Central memory CD4-positive, alpha-beta T cell (primary cell): ENCODE measurements around the gene PTPRD.

Experiments used
- DNase-seq: peaks from one replicate; pipeline ENCODE4 v3.0.0; 2022

The PTPRD gene

DNA sequence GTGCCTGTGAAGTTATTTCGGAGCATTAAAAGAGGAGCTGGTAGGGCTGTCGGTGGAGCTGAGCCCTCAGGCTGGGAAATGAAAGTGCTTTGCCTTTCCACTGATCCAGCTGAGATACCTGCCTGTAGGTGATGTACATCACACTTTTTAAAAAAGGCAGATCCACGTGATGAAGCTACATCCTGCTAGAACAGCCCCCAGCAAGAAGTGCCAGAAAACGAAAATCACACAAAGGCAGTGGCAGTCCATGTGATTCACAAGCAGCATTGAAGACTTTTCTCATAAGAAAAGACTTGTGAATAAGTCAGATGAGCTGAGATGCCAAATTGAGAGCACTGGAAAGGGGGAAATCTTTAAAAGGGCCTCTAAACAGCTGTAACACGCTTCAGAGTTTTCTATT is 765.1 kb downstream of the PTPRD start:
- no peak for DNase-seq

DNA sequence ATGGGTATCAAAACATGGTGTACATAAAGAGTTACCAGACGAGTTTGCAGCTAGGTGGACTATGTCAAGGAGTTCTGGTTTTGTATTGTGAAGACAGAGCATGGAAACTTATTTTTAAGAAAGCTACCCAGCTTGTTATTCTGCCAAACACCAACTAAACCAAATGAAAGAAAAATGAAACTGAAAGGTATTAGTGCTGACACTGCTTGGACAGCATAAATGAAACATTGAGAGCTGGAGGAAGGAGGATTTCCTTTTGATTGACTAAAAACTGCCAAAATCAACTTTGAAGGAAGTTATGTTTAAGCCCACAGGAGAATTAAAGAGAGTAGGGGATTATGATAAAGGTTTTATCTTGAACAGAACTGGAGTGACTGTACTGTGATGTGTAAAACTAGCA is 766.2 kb downstream of the PTPRD start:
- no peak for DNase-seq

DNA sequence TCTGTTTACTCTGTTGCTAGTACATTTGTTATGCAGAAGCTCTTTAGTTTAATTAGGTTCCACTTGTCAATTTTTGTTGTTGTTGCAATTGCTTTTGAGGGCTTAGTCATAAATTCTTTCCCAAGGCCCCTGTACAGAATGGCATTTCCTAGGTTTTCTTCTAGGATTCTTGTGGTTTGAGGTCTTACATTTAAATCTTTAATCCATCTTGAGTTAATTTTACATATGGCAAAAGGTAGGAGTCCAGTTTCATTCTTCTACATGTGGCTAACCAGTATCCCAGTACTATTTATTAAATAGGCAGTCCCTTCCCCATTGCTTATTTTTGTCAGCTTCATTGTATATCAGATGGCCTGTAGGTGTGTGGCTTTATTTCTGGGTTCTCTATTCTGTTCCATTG is 792.4 kb downstream of the PTPRD start:
- no peak for DNase-seq

DNA sequence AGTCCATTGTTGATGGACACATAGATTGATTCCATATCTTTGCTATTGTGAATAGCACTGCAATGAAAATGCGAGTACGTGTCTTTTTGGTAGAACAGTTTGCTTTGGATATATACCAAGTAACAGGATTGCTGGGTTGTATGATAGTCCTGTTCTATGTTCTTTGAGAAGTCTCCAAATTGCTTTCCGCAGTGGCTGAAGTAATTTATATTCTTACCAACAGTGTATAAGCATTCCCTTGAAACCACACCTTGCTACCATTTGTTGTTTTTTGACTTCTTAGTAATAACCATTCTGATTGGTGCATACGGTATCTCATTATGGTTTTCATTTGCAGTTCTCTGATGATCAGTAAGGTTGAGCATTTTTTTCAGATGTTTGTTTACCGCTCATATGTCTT is 792.9 kb downstream of the PTPRD start:
- no peak for DNase-seq

DNA sequence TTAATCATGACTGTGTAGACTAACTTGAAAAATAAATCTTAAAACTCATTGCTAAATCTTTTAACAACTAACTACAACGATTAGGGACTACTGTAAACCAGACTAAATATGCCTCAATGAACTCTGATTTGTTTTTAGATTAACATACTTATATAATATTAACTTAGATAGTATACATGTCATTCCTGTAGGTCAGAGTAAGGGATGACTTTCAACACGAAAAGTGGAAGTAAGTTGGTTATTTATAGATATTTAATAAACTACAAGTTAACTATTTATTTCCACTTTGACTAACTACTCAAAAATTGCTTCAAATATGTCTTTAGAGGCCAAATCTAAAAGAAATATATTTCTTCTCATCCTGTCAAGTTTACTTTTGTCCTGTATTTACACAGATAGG is 795.6 kb downstream of the PTPRD start:
- no peak for DNase-seq

DNA sequence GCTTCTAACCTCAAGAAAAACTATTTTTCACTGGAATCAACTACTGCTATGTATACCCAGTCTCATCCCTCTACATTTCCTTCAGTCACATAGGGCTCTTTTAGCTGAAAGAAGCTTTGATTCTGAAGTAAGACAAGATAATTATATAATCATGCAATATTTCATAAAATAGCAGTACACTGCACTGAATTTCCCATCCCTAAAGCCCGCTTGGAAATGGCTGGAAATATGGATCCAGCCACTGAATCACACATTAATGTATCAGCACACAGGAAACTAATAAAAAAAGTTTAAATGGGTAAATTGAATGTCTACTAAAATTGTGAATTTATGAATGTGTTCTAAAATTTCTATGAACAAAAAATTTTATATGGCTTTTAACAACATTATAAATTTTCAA is 808.7 kb downstream of the PTPRD start:
- no peak for DNase-seq

DNA sequence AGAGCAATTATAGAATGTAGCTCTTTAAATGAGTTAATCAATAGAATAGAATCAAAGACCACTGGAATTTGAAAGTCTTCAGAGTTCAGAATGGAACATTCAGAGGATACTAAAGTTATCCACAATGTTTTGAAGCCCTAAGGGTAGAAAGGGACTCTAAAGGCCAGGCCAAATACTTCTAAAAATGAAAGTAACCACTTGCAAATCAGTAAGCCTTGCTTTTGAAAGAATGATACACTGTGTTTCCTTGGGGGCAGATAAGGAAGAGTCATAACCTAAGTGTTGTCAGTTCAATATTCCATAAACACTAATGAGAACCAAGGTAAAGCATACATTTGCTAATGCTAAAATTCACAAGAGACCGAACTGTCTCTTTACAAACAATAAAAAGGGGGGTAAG is 813.5 kb downstream of the PTPRD start:
- DNase-seq = no peak

DNA sequence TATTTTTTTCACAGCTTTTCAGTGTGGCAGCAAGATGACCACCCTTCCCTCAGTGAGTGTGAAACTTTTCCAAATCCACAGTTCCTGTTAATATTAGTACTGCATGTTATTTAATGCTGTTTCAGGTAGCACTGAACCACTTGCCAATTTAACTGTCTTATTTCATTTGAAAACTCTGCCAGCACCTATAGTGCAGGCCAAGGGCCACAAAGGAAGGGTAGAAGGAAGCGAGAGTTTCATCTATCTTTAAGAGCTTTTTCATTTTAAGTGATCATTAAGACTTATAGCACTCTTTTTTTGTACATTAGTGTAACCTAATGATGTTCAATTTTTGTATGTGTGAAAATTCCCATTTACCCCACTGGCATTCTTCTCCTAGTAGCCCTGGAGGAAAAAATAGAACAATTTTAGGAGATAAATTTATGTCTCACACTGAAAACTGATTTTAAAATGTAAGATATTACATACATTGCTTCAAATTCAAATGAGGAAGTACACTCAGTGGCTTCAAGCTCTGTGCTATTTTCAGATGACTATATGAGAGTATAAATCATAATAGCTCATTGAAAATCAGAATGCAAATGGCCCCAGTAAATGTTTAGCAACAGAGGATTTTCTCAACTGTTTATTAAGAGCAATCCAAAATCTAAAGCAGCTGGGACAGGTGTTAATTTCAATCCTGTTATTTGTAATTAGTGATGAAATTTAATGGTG is 820.5 kb downstream of the PTPRD start:
- DNase-seq = no peak

DNA sequence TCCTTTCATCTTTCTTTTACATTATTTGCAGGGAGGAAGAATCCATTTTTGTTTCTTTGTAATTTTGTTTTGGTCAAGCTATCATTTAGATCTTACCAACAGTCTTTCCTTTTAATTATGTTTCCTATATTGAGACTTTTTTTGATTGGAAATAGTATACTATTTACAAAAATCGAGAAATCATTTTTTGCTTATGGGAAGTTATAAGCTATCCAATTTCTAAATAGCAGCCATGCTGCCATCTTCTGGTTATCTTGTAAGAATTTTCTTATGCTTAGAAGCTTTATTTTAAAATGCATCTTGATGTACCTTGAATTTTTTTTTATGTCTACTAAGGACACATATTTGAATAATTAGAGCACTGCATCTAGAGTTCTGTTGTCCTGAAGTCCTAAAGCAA is 821.2 kb downstream of the PTPRD start:
- no peak for DNase-seq

DNA sequence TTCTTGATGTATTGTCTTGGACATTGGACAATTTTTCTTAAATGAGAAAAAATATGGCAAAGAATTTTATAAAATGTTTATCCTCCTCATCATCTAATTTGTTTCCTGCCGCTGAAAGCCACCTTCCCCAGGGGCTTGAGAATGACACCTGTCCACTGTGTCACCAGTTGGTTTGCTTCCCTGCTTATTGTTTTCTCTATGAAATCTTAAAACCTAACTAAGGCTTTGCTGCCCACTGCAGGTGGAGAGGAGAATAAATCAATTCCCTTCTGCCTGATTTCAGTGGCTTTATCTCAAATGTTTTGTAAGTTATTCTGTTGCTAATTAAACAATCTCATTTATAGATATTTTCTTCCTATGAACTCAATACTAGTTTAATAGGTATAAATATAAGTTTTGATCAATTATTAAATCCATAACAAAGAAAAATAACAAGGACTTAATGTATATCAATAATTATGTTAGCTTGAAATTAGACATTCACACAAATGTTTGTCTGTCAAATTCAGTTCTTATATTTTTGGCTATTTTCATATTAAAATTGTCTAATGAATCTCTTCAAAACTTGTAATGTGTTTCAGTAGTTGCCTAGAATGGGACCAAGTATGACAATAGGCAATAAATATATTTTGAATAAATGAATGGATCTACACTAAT is 822.5 kb downstream of the PTPRD start:
- DNase-seq = no peak

DNA sequence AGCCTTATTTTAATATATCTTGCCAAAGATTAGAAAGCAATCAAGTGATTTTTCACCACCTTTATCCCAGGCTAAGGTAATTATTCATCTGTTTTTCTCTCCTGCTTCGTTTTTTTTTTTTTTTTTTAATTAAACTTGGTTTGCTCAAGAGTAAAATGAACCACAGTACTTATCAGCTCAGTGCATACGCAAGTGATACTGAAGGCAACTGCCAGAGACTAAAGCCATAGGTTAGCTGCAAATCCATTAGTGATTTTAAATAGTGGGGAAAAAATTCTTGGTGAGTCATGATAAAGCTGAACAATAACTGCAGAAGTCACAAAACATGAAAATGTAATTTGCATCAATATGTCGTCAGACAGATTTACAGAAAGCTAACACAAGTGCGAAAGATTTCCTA is 829.1 kb downstream of the PTPRD start:
- no peak for DNase-seq

DNA sequence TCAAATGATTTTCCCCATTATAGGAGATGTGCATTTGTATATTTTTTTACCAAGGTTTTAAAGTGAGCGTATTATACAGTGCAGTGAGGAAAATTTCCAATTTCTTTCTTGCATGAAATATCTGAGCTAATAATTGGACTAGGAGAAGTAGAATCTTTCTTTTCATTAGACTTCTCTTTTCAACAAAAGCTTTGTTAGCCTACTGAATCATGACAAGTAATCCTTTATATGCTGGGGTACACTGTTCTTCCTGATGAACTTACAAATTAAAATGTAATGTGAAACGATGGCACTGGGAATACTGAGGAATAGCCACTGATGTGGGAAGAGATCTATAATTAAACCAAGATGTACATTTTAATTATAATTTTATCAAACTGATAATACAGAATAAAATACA is 829.6 kb downstream of the PTPRD start:
- DNase-seq = no peak

DNA sequence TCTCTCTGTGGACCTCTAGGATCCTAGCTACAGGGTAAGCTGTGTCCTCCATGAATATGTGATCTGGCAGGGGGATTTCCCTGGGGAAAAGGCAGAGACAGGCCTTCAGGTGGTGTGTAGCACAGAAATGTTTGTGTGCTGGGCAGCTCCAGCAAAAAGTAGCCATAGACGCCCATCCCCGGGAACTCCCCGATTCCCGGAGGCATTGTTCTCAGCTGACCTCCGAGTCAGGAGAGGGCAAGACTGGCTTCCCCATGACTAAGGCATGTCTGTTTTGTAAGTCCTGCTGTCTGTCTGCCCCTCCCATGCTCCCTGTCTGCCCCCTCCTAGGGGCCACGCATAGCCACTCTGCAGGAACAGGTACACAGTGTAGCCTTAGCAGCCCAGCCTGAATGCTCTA is 834.5 kb downstream of the PTPRD start:
- no peak for DNase-seq

DNA sequence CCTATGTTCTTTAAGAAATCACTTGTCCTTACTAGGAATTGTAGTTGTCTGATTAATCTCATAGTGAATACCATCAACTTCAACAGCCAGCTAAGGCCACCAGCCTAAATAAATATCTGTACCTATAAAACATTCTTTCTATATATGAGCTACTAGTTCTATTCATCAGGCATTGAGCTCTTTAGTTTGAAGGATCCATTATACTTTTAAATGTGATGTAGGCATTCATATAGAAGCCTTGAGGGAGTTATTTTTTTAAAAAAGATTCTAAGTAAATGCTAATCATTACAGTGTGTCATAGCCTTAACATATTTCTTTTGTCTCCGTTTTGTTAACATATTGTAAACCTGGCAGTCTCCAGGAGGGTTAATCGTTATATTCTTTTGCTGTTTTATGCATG is 838.3 kb downstream of the PTPRD start:
- DNase-seq = no peak

DNA sequence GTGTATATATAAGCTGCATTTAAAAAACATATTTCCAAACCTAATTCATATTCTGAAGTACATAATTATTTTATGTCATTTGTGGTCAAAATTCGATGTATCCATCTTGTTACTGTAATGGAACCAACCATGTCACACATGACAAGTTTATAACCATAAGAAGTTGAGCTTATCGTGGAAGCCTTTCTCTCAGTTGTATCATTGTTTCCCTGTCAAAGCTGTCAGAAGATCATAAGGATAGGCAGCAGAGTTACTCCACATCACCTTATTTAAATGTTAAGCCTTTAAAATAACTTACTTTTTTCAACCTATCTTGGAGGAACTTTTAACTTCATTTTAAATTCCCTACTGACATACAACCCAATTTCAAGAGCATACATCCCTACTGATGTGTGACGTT is 841.5 kb downstream of the PTPRD start:
- DNase-seq = no peak

DNA sequence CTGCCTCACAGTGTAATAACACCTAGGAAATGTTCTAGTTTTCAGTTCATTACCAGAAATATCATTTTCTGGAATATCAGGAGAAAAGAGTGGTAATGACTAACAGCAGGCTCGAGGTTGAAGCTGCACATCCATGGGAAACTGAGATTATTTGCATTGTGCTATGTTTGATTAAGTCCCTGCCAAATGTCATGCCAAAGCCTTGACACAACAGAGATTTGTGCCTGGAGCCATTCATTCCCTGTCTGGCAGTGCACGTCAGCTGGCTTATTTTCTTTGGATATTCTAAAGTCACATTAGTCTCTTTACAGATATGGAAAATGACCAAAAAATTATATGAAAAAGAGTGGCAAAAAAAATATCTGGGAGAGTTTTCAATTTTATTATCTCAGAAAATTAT is 848.0 kb downstream of the PTPRD start:
- no peak for DNase-seq

DNA sequence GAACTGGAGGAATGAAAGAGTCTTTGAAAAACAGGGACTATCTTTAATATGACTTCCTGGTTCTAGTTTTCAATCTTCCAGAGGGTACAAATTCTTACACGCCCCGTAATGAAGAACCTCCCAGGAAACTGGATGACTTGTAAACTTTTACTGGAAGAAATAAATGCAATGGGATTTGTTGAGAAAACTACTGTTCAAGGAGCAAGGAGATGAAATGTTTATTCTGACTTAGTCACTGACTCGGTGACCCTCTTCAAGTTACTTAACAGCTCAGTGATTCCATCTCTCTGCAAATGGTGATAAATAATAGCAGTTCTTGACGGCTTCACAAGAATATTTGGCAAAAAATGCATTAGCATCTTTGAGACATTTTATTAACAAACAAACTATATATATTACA is 858.6 kb downstream of the PTPRD start:
- no peak for DNase-seq

DNA sequence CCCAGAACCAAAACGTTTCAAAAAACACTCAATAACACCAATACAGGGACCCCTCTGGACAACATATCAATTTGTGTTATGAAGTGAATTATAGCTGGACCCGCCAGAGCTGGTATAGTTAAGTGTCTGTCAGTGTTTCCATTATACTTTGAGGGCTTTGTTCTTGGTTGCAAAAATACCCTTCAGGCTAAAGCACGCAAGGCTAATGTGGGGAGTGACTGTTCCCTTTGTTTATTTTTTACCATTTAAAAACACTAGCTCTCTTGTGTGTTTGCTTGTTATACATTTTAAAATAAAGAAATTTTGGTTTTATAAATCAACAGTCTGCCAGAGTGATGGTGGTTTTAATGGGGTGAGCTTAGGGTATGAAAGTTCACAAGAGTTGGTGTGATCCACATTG is 859.5 kb downstream of the PTPRD start:
- no peak for DNase-seq

DNA sequence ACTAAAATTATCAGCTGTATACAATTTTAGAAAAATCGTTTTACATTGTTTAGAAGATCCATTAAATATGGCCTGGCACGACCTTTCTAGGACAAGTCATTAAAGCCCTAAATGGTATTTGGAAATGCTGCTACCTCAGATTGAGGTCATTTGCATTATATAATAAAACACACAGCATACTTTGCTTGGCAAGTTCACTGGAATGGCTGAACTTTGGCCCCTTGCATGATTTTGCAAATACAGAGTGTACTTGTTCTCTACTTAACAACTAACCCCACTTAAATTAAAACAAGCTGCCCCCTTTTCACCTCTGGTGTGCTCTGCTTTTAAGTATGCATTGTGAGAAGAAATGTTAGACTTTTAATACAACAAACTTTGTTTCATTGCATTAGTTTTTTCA is 860.1 kb downstream of the PTPRD start:
- DNase-seq = no peak

DNA sequence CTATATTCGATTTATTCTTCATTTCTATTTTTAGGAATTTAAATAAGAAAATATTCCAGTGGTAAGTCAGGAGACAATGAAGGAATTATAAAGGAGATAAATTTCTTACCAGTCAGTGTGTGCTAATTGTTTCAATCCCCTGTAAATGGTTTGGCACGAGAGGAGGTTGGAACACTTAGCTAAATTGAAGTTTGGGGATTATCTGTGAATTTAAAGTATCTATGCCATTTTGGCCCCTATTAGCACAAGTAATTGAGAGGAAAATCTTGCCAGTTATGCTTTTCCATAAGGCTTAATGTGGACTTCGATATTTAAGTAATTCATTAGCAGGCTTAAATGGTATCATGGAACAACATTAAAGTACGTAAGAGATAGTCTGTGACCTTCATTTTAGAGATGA is 860.8 kb downstream of the PTPRD start:
- no peak for DNase-seq

DNA sequence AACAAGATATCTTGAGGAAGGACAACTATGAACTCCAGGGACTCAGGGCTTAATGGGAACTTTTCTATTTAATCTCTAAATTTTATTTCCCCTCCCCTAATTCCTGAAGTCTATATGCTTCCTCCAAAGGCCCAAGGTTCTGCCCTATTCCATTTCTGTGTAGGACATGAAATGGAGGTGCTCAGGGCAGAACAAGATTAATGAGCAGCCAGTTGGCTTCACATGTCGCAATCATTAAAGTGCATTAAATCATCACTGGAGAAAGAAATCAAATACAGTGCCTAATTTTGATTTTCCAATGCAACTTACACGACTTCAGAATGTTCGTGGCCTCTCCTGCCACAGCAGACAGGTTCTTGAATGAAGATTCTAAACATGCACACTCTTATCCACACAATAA is 862.1 kb downstream of the PTPRD start:
- no peak for DNase-seq

DNA sequence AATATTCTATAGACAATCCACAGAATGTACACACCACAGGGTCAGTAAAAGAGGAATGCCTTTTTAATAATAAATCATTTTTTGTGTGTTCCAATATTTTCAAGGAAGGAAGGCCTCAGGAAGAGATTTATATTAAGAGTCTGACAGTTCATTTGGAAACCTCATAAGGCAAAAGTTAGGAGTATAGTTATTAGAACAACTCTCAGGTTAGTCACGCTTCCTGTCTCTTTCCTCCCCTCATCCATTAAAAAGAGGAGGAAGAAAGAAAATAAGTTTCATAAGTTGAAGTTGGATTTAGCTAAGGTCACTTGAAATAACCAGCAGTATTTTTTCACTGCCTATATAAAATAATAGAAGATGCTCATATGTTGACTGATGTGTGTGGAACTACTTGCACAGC is 863.2 kb downstream of the PTPRD start:
- no peak for DNase-seq

DNA sequence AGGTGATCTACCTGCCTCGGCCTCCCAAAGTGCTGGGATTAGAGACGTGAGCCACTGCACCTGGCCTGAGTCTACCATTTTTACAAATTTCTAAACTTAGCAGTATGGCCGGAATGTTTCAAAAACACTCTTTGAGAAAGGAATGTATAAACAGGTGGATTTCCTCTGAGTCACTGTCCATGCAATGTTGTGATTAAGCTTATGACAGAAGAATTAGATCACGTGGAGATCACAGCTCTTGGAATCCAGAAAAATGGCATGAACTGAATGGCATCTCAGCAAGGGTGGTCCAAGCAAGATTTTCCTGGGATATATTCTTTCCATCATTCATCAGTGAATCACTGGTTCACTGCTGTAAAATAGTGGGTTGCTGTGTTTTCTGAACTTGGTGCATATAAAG is 865.0 kb downstream of the PTPRD start:
- no peak for DNase-seq

DNA sequence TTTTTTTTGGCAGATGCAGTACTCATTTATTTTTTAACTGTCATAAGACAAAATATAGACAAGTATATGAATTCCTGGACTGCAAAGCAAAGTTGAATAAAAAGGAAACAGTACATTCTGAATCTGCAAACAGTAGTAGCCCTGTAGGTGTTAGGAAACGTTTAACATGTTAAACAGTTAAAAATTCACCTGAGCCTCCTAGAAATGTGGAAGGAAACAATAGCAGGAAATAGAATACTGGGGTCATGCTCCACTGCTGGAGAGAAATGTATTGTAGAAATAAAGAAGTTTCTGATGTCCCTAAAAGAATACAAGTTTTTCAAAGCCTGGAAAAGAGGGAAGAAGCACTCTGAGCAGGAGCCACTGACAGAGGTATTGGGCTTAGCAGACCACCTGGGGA is 866.0 kb downstream of the PTPRD start:
- DNase-seq = no peak

DNA sequence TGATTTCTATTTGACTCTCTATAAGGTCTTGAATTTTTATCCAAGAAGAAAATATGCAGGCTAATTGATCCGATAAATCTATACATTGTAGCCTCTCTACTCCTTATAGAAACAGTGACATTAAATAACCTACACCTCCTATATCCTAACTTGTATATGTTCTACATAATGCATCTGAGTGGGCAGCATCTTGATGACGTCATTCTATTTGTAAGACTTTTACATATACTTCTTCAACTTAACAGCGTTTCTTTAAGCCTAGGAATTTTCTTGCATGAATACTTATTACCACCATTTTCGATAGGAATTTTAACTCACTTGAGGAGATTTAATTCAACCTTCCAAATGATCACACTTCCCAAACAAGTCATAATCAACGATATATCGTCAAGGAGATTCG is 869.0 kb downstream of the PTPRD start:
- no peak for DNase-seq
